Fibroblast of lung (primary cell): ENCODE data around the gene GID8. TPM values are rescaled to one million over a fixed set of nuclear protein-coding genes. Genes with fewer than 3 reads are reported as not detected.

Experiments
- DNase-seq, 2 donors: peaks; one replicate each; pipeline versions ENCODE4 v3.0.0 to v3.0.0-alpha.2; 2010; ENCODE audit warnings: low read depth in 2 of 2
- H2AFZ ChIP-seq: 2 replicates; pipeline ENCODE4 v1.5.1; 2012; ENCODE audit warnings: low read length, control low read depth, inconsistent platforms
- H3K27ac ChIP-seq: 2 replicates; pipeline ENCODE4 v1.5.1; 2011; ENCODE audit warnings: low read length, control low read depth; ENCODE audit not compliant: insufficient read depth
- H3K27me3 ChIP-seq: 2 replicates; pipeline ENCODE4 v1.5.1; 2011; ENCODE audit warnings: mild to moderate bottlenecking, low read length; ENCODE audit not compliant: control insufficient read depth, insufficient read depth
- H3K36me3 ChIP-seq: 2 replicates; pipeline ENCODE4 v1.5.1; 2011; ENCODE audit warnings: low read length; ENCODE audit not compliant: control insufficient read depth, insufficient read depth
- H3K4me1 ChIP-seq: 2 replicates; pipeline ENCODE4 v1.5.1; 2011; ENCODE audit warnings: low read length; ENCODE audit not compliant: control insufficient read depth, insufficient read depth; ENCODE audit errors: extremely low read depth
- H3K4me2 ChIP-seq: 2 replicates; pipeline ENCODE4 v1.5.1; 2011; ENCODE audit warnings: low read length, control low read depth; ENCODE audit not compliant: insufficient read depth; ENCODE audit errors: extremely low read depth
- H3K4me3 ChIP-seq, 4 experiments: fragments of 200-600 bp in 1 of 4; sonication (generic) in 1 of 4; replicated peaks in 1 of 4; 2 replicates each; pipeline ENCODE4 v1.5.1; 2011 to 2016; ENCODE audit warnings: low read length in 4 of 4, low read depth in 3 of 4, mild to moderate bottlenecking in 3 of 4, control low read depth in 2 of 4, inconsistent platforms in 1 of 4, mixed read lengths in 1 of 4; ENCODE audit not compliant: insufficient read depth in 1 of 4; ENCODE audit errors: control extremely low read depth in 1 of 4
- H3K79me2 ChIP-seq: 2 replicates; pipeline ENCODE4 v1.5.1; 2012; ENCODE audit warnings: mild to moderate bottlenecking, low read length, inconsistent platforms; ENCODE audit not compliant: control insufficient read depth, insufficient read depth
- H3K9ac ChIP-seq: 2 replicates; pipeline ENCODE4 v1.5.1; 2011; ENCODE audit warnings: mild to moderate bottlenecking, low read length, control low read depth; ENCODE audit not compliant: insufficient read depth
- H3K9me3 ChIP-seq: 2 replicates; pipeline ENCODE4 v1.5.1; 2012; ENCODE audit warnings: low read depth, low read length; ENCODE audit not compliant: control insufficient read depth, insufficient read depth
- H4K20me1 ChIP-seq: 2 replicates; pipeline ENCODE4 v1.5.1; 2011; ENCODE audit warnings: low read length; ENCODE audit not compliant: control insufficient read depth, insufficient read depth; ENCODE audit errors: extremely low read depth
- CTCF ChIP-seq, 2 donors: IDR thresholded peaks in 1 of 2; conservative IDR thresholded peaks in 1 of 2; 1 replicate in 1 of 2; 2 replicates in 1 of 2; pipeline ENCODE4 v1.5.1; 2011 to 2012; ENCODE audit warnings: low read length in 2 of 2, control low read depth in 1 of 2, inconsistent platforms in 1 of 2, low read depth in 1 of 2, mild to moderate bottlenecking in 1 of 2
- EZH2 ChIP-seq: IDR thresholded peaks from 2 replicates; pipeline ENCODE4 v1.5.1; 2012; ENCODE audit warnings: low read length, control low read depth, mild to moderate bottlenecking; ENCODE audit errors: missing control alignments
- polyA plus RNA-seq, 2 donors: library from polyadenylated mRNA; depleted of rRNA in 1 of 2; stranded (reverse) in 1 of 2; unstranded in 1 of 2; fragments of >200 nt; gene quantifications; 2 replicates each; pipeline ENCODE4 v1.2.1, GENCODE V29; 2011 to 2012; ENCODE audit warnings: missing spikeins in 1 of 2
- total RNA-seq: library from RNA; depleted of rRNA; stranded (reverse); fragments of >200 nt; gene quantifications from 2 replicates; pipeline ENCODE4 v1.2.1, GENCODE V29; 2014

Gene GID8
- total and polyA plus RNA-seq, 2 donors (not counting 1 experiment from before 2014, with no cell fraction given), result 23.0 to 33.9 TPM

GRCh38 chr20:62935968-62936585 lies 1.9 kb upstream of the GID8 start:
- peaks cover 4% of the 10 kb centered on the region for H3K4me1 ChIP-seq
- DNase-seq, result no peak
- no peaks in the 10 kb centered on the region for H3K27me3 ChIP-seq
- H3K36me3 ChIP-seq, result peaks cover 4% of the 10 kb centered on the region
- H3K9ac ChIP-seq, result no peak overlapping the region
- H4K20me1 ChIP-seq, result no peaks in the 10 kb centered on the region
- peak overlapping the region in 2 of 4 experiments; percentile 96 to 98 for H3K4me3 ChIP-seq
- no peak overlapping the region for H2AFZ ChIP-seq
- H3K27ac ChIP-seq, result no peak overlapping the region
- TF ChIP-seq CTCF (conservative IDR thresholded peaks at IDR 0.05 in 1 of 2, IDR thresholded peaks at IDR 0.05 in 1 of 2; ENCODE audit: low read depth in 1 of 2, low read length in 2 of 2), result no peak
- no peak for TF ChIP-seq EZH2
- H3K79me2 ChIP-seq, result peaks cover 91% of the 10 kb centered on the region
- peak overlapping the region; percentile 36 for H3K4me2 ChIP-seq
- no peaks in the 10 kb centered on the region for H3K9me3 ChIP-seq

- H3K79me2 ChIP-seq, result peaks cover 91% of the 10 kb centered on the region
- H3K9me3 ChIP-seq, result no peaks in the 10 kb centered on the region
- H4K20me1 ChIP-seq, result no peaks in the 10 kb centered on the region
- H3K4me1 ChIP-seq, result peaks cover 4% of the 10 kb centered on the region
- H3K9ac ChIP-seq, result peak overlapping the region; percentile 93
- peaks cover 4% of the 10 kb centered on the region for H3K36me3 ChIP-seq
- H3K27ac ChIP-seq, result peak overlapping the region; percentile 98
- TF ChIP-seq CTCF (conservative IDR thresholded peaks at IDR 0.05 in 1 of 2, IDR thresholded peaks at IDR 0.05 in 1 of 2; ENCODE audit: low read depth in 1 of 2, low read length in 2 of 2) (no peak), EZH2 (no peak)
- peak overlapping the region; percentile 67 for H3K4me2 ChIP-seq
- H2AFZ ChIP-seq, result peak overlapping the region; percentile 40
- H3K4me3 ChIP-seq, result peak overlapping the region; percentile 96 to 98 (median 96)
- peak; percentile 95 to 96 for DNase-seq
- no peaks in the 10 kb centered on the region for H3K27me3 ChIP-seq
These were observed 461 bp upstream of the GID8 start for GRCh38 chr20:62937268-62938104.

GRCh38 chr20:62940875-62941274 lies 2.9 kb downstream of the GID8 start:
- H4K20me1 ChIP-seq, result no peaks in the 10 kb centered on the region

More at GRCh38 chr20:62940875-62941274, 2.9 kb downstream of the GID8 start:
- TF ChIP-seq CTCF (conservative IDR thresholded peaks at IDR 0.05 in 1 of 2, IDR thresholded peaks at IDR 0.05 in 1 of 2; ENCODE audit: low read depth in 1 of 2, low read length in 2 of 2), result no peak
- no peak for TF ChIP-seq EZH2
- Histone ChIP-seq H3K27ac (no peak overlapping the region), H3K79me2 (peaks cover 63% of the 10 kb centered on the region), H3K36me3 (peaks cover 9% of the 10 kb centered on the region), H3K9ac (no peak overlapping the region), H3K9me3 (no peaks in the 10 kb centered on the region), H3K4me3 (no peak overlapping the region), H2AFZ (no peak overlapping the region), H3K27me3 (no peaks in the 10 kb centered on the region), H3K4me1 (peaks cover 4% of the 10 kb centered on the region), H3K4me2 (no peak overlapping the region)
- DNase-seq, result no peak
